Measurements from ENCODE around the gene PSMB5.
"Not testable (repeated sequence)": the region's sequence is repeated elsewhere in the genome, so short reads cannot be mapped to it uniquely, and the experiment has no call there.

The PSMB5 gene

DNA sequence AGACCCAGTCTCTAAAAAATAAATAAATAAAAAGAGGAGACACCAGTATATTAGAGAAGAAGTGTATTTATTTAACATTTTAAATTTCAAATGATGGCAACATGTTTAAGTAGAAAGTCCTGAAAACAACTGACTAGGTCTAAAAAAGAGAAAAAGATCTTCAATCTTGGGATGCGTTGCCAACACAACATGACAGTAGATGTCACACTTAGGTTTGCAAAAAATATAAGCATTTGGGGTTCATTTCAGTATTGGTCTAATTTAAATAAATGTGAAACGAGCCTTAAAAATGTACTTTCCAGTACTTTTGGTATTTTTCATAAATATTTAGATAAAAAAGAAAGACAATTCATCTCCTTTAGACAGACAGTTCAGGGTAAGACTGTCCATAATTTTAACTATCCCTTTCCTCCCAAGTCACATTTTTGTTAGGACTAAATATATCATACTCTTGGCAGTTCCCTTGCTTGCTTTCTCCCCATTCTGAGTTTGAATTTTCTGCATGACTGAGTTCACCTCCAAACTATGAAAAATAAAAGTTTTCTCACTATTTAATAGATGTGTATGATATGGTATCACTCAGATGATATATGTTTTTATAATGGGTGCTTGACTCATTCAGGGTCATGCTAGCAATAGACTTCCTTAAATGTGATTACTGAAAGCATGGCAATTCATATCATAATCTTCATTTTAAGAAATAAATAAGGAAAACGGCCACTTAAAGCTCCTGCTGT, 29.1 kb downstream of the PSMB5 start:
- H3K4me2 ChIP-seq (ENCODE audit: insufficient read depth, low read length): peak overlapping the region; percentile 72
- H3K27me3 ChIP-seq (ENCODE audit: insufficient read depth, low read length, poor library complexity): no peaks in the 10 kb centered on the region
- ATAC-seq (ENCODE audit: insufficient read depth, low read depth) (no peak), DNase-seq (no peak)
- H3K4me3 ChIP-seq (ENCODE audit: low read depth in 1 of 2, low read length in 2 of 2): peak overlapping the region in 1 of 2 experiments; percentile 64; a peak in 2 of 4 replicates
- H2AFZ ChIP-seq (ENCODE audit: low read depth, low read length): peak overlapping the region; percentile 81
- no peaks in the 10 kb centered on the region for H3K9me3 ChIP-seq (ENCODE audit: insufficient read depth, low read length, severe bottlenecking)
- no peaks in the 10 kb centered on the region for H3K36me3 ChIP-seq (ENCODE audit: insufficient read depth, low read length)
- TF ChIP-seq CTCF (IDR thresholded peaks at IDR 0.05; ENCODE audit: borderline replicate concordance, extremely low read depth, low read length, poor library complexity, severe bottlenecking) (no peak), EZH2 (IDR thresholded peaks at IDR 0.05; ENCODE audit: borderline replicate concordance, low read depth, low read length, severe bottlenecking) (no peak)
- H3K79me2 ChIP-seq (ENCODE audit: insufficient read depth, low read length): peaks cover 29% of the 10 kb centered on the region
- H4K20me1 ChIP-seq (ENCODE audit: insufficient read depth, low read length): no peaks in the 10 kb centered on the region
- H3K27ac ChIP-seq (ENCODE audit: low read length): no peak overlapping the region
- H3K9ac ChIP-seq (ENCODE audit: low read depth, low read length): peak overlapping the region; percentile 72
- peaks cover 42% of the 10 kb centered on the region for H3K4me1 ChIP-seq (ENCODE audit: insufficient read depth, low read length)

DNA sequence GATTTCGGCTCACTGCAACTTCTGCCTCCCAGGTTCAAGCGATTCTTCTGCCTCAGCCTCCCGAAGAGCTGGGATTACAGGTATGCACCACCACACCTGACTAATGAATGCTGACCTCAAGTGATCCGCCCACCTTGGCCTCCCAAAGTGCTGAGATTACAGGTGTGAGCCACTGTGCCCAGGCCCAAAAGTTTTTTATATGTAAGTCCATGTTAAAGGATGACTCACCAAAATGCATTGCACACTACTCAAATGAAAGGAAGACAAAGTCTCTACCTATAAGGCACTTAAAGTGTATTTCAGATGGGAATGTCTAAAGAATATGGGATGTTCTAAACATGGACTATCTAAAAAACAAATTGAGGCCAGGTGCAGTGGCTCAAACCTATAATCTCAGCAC, 30.4 kb downstream of the PSMB5 start:
- H3K27me3 ChIP-seq (ENCODE audit: insufficient read depth, low read length, poor library complexity); ATAC-seq (ENCODE audit: insufficient read depth, low read depth); H3K4me2 ChIP-seq (ENCODE audit: insufficient read depth, low read length); H3K9ac ChIP-seq (ENCODE audit: low read depth, low read length); H4K20me1 ChIP-seq (ENCODE audit: insufficient read depth, low read length); DNase-seq; H3K4me3 ChIP-seq (ENCODE audit: low read depth in 1 of 2, low read length in 2 of 2); H3K27ac ChIP-seq (ENCODE audit: low read length); H3K36me3 ChIP-seq (ENCODE audit: insufficient read depth, low read length); H2AFZ ChIP-seq (ENCODE audit: low read depth, low read length); H3K9me3 ChIP-seq (ENCODE audit: insufficient read depth, low read length, severe bottlenecking): not testable (repeated sequence)
- Histone ChIP-seq H3K4me1 (ENCODE audit: insufficient read depth, low read length) (peaks cover 33% of the 10 kb centered on the region), H3K79me2 (ENCODE audit: insufficient read depth, low read length) (peaks cover 25% of the 10 kb centered on the region)

DNA sequence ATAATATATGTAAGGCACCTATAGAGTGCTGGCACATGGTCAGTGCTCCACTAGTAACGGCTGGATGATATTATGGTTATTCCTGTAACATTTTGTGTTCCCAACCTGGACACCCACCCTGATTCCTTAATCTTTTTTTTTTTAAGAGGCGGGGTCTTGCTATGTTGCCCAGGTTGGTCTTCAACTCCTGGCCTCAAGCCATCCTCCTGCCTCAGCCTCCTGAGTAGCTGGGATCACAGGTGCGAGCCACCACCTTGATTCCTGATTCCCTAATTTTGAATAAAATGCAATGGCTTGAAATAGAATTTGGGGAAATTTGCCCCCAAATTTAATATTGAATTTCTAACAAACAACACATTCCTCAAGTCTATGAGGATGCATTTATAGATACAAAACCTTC, 32.1 kb downstream of the PSMB5 start:
- Histone ChIP-seq H3K27ac (ENCODE audit: low read length) (no peak overlapping the region), H3K9ac (ENCODE audit: low read depth, low read length) (no peak overlapping the region), H3K4me2 (ENCODE audit: insufficient read depth, low read length) (no peak overlapping the region), H2AFZ (ENCODE audit: low read depth, low read length) (no peak overlapping the region), H3K4me1 (ENCODE audit: insufficient read depth, low read length) (peaks cover 16% of the 10 kb centered on the region), H3K9me3 (ENCODE audit: insufficient read depth, low read length, severe bottlenecking) (no peaks in the 10 kb centered on the region), H3K79me2 (ENCODE audit: insufficient read depth, low read length) (peaks cover 13% of the 10 kb centered on the region), H4K20me1 (ENCODE audit: insufficient read depth, low read length) (no peaks in the 10 kb centered on the region), H3K4me3 (ENCODE audit: low read depth in 1 of 2, low read length in 2 of 2) (no peak overlapping the region), H3K27me3 (ENCODE audit: insufficient read depth, low read length, poor library complexity) (no peaks in the 10 kb centered on the region), H3K36me3 (ENCODE audit: insufficient read depth, low read length) (peaks cover 3% of the 10 kb centered on the region)
- no peak for DNase-seq
- no peak for TF ChIP-seq CTCF (IDR thresholded peaks at IDR 0.05; ENCODE audit: borderline replicate concordance, extremely low read depth, low read length, poor library complexity, severe bottlenecking)
- TF ChIP-seq EZH2 (IDR thresholded peaks at IDR 0.05; ENCODE audit: borderline replicate concordance, low read depth, low read length, severe bottlenecking): no peak
- ATAC-seq (ENCODE audit: insufficient read depth, low read depth): no peak

DNA sequence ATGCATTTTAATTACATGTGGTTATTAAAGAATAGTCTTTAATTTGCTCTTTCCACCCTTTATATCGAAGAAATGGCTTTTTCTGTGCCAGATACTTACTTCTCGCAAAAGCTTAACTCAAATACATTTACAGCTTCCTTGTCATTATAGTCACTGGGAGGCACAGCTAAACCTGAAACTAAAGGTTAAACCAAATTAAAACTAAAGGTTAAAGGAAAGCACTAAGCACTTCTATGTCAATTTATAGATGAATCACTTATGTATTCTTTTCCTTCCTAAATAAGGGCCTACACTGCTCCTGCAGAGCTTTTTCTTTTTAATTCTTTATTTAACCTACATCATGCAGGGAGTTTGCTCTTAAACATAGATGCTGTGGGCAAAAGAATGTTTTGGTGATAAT, 33.8 kb downstream of the PSMB5 start:
- no peaks in the 10 kb centered on the region for H3K9me3 ChIP-seq (ENCODE audit: insufficient read depth, low read length, severe bottlenecking)
- peaks cover 5% of the 10 kb centered on the region for H3K36me3 ChIP-seq (ENCODE audit: insufficient read depth, low read length)
- no peak overlapping the region for H3K4me2 ChIP-seq (ENCODE audit: insufficient read depth, low read length)
- H3K27me3 ChIP-seq (ENCODE audit: insufficient read depth, low read length, poor library complexity): no peaks in the 10 kb centered on the region
- H3K79me2 ChIP-seq (ENCODE audit: insufficient read depth, low read length): peaks cover under 1% of the 10 kb centered on the region; the same call in 1 of the 2 replicates
- no peak overlapping the region for H3K27ac ChIP-seq (ENCODE audit: low read length)
- no peaks in the 10 kb centered on the region for H4K20me1 ChIP-seq (ENCODE audit: insufficient read depth, low read length)
- DNase-seq: no peak
- no peak overlapping the region for H3K9ac ChIP-seq (ENCODE audit: low read depth, low read length)
- H3K4me1 ChIP-seq (ENCODE audit: insufficient read depth, low read length): peaks cover 4% of the 10 kb centered on the region
- TF ChIP-seq CTCF (IDR thresholded peaks at IDR 0.05; ENCODE audit: borderline replicate concordance, extremely low read depth, low read length, poor library complexity, severe bottlenecking) (no peak), EZH2 (IDR thresholded peaks at IDR 0.05; ENCODE audit: borderline replicate concordance, low read depth, low read length, severe bottlenecking) (no peak)
- no peak overlapping the region for H2AFZ ChIP-seq (ENCODE audit: low read depth, low read length)
- H3K4me3 ChIP-seq (ENCODE audit: low read depth in 1 of 2, low read length in 2 of 2): no peak overlapping the region
- no peak for ATAC-seq (ENCODE audit: insufficient read depth, low read depth)

All from DND-41 (cell line).